Measurements from ENCODE around the gene CRCP. TPM values are rescaled to one million over a fixed set of nuclear protein-coding genes. Genes with fewer than 3 reads are reported as not detected.

Gene CRCP
- total RNA-seq, 4 donors from 2014 or later: 23.9 to 49.4 (median 41.8) TPM

GRCh38 chr7:66189695-66190503 lies 75.3 kb downstream of the CRCP start:
- no peaks in the 10 kb centered on the region for H3K4me1 ChIP-seq
- no peaks in the 10 kb centered on the region for H3K27me3 ChIP-seq
- DNase-seq (ENCODE audit: low spot score in 2 of 2): no peak
- H3K4me3 ChIP-seq: no peak overlapping the region
- 83% methylated on average over 7 of the region's 7 CpGs for WGBS, 2 donors
- H3K27ac ChIP-seq: no peak overlapping the region
- H3K9me3 ChIP-seq: no peaks in the 10 kb centered on the region
- no peak for TF ChIP-seq EP300 (IDR thresholded peaks at IDR 0.05)
- TF ChIP-seq CTCF (IDR thresholded peaks at IDR 0.05): no peak
- TF ChIP-seq POLR2A (IDR thresholded peaks at IDR 0.05): no peak
- H3K36me3 ChIP-seq: no peaks in the 10 kb centered on the region

GRCh38 chr7:66190504-66190857 lies 75.8 kb downstream of the CRCP start:
- TF ChIP-seq CTCF (IDR thresholded peaks at IDR 0.05) (no peak), POLR2A (IDR thresholded peaks at IDR 0.05) (no peak), EP300 (IDR thresholded peaks at IDR 0.05) (no peak)
- H3K27me3 ChIP-seq: no peaks in the 10 kb centered on the region
- H3K4me3 ChIP-seq: no peak overlapping the region
- H3K36me3 ChIP-seq: no peaks in the 10 kb centered on the region
- no peaks in the 10 kb centered on the region for H3K4me1 ChIP-seq
- no peak for DNase-seq (ENCODE audit: low spot score in 2 of 2)
- H3K9me3 ChIP-seq: no peaks in the 10 kb centered on the region
- no peak overlapping the region for H3K27ac ChIP-seq
- WGBS, 2 donors: 61 to 65% methylated on average over 5 of the region's 5 CpGs

GRCh38 chr7:66193146-66193725 lies 78.6 kb downstream of the CRCP start:
- Histone ChIP-seq H3K4me1 (no peaks in the 10 kb centered on the region), H3K9me3 (no peaks in the 10 kb centered on the region), H3K27me3 (no peaks in the 10 kb centered on the region), H3K4me3 (no peak overlapping the region), H3K36me3 (no peaks in the 10 kb centered on the region), H3K27ac (no peak overlapping the region)
- WGBS, 2 donors: 72% methylated on average over 6 of the region's 6 CpGs
- DNase-seq (ENCODE audit: low spot score in 2 of 2): no peak
- TF ChIP-seq CTCF (IDR thresholded peaks at IDR 0.05) (no peak), POLR2A (IDR thresholded peaks at IDR 0.05) (no peak), EP300 (IDR thresholded peaks at IDR 0.05) (no peak)

- TF ChIP-seq EP300 (IDR thresholded peaks at IDR 0.05) (no peak), POLR2A (IDR thresholded peaks at IDR 0.05) (no peak), CTCF (IDR thresholded peaks at IDR 0.05) (no peak)
- Histone ChIP-seq H3K27me3 (no peaks in the 10 kb centered on the region), H3K27ac (no peak overlapping the region), H3K4me3 (no peak overlapping the region), H3K9me3 (no peaks in the 10 kb centered on the region), H3K4me1 (no peaks in the 10 kb centered on the region), H3K36me3 (no peaks in the 10 kb centered on the region)
- 33 to 37% methylated on average over 2 of the region's 2 CpGs for WGBS, 2 donors
- DNase-seq (ENCODE audit: low spot score in 2 of 2): no peak
Observed at GRCh38 chr7:66198469-66198868, 83.8 kb downstream of the CRCP start.

- TF ChIP-seq EP300 (IDR thresholded peaks at IDR 0.05): no peak
- TF ChIP-seq POLR2A (IDR thresholded peaks at IDR 0.05): no peak
- no peak for TF ChIP-seq CTCF (IDR thresholded peaks at IDR 0.05)
- WGBS, 2 donors: 74 to 82% methylated on average over 4 of the region's 4 CpGs
- H3K27me3 ChIP-seq: no peaks in the 10 kb centered on the region
- no peaks in the 10 kb centered on the region for H3K36me3 ChIP-seq
- H3K4me3 ChIP-seq: no peak overlapping the region
- H3K9me3 ChIP-seq: no peaks in the 10 kb centered on the region
- no peaks in the 10 kb centered on the region for H3K4me1 ChIP-seq
- DNase-seq (ENCODE audit: low spot score in 2 of 2): no peak
- no peak overlapping the region for H3K27ac ChIP-seq
Observed at GRCh38 chr7:66198956-66199355, 84.3 kb downstream of the CRCP start.
